ENCODE data around the gene MMP26.
"Not testable (repeated sequence)": the region's sequence is repeated elsewhere in the genome, so short reads cannot be mapped to it uniquely, and the experiment has no call there.

MMP26 gene

GRCh38 chr11:4722616-4723534 is 18.3 kb downstream of the MMP26 start:
- not testable (repeated sequence) for DNase-seq (ENCODE audit: low spot score)

- DNase-seq (ENCODE audit: low spot score), result no peak
Observed at GRCh38 chr11:4727171-4727570, 22.6 kb downstream of the MMP26 start.

GRCh38 chr11:4740735-4741134 is 36.2 kb downstream of the MMP26 start:
- no peak for DNase-seq (ENCODE audit: low spot score)

- DNase-seq (ENCODE audit: low spot score), result no peak
Observed at GRCh38 chr11:4748438-4748837, 43.9 kb downstream of the MMP26 start.

GRCh38 chr11:4751201-4751600 is 46.6 kb downstream of the MMP26 start:
- DNase-seq (ENCODE audit: low spot score), result no peak
